Astrocyte (in vitro differentiated cells and primary cell): ENCODE results near the gene LRRC10B.

ENCODE experiments used
- CTCF ChIP-seq: IDR thresholded peaks from 2 replicates; pipeline ENCODE4 v1.5.1; 2011; ENCODE audit warnings: low read depth, mild to moderate bottlenecking, inconsistent platforms, low read length, moderate library complexity; ENCODE audit not compliant: insufficient read depth
- EZH2 ChIP-seq: IDR thresholded peaks from 2 replicates; pipeline ENCODE4 v1.6.1; 2012; ENCODE audit warnings: mild to moderate bottlenecking, low read length, inconsistent platforms; ENCODE audit not compliant: insufficient read depth

GRCh38 chr11:61497876-61498275 lies 10.7 kb upstream of the LRRC10B start:
- TF ChIP-seq CTCF, result no peak
- no peak for TF ChIP-seq EZH2
